ENCODE results near the gene TMEM203. TPM values are rescaled to one million over a fixed set of nuclear protein-coding genes. Genes with fewer than 3 reads are reported as not detected.

TMEM203 gene
- total RNA-seq, 1 donor: 40.2 TPM

- TF ChIP-seq, protein P1, sequence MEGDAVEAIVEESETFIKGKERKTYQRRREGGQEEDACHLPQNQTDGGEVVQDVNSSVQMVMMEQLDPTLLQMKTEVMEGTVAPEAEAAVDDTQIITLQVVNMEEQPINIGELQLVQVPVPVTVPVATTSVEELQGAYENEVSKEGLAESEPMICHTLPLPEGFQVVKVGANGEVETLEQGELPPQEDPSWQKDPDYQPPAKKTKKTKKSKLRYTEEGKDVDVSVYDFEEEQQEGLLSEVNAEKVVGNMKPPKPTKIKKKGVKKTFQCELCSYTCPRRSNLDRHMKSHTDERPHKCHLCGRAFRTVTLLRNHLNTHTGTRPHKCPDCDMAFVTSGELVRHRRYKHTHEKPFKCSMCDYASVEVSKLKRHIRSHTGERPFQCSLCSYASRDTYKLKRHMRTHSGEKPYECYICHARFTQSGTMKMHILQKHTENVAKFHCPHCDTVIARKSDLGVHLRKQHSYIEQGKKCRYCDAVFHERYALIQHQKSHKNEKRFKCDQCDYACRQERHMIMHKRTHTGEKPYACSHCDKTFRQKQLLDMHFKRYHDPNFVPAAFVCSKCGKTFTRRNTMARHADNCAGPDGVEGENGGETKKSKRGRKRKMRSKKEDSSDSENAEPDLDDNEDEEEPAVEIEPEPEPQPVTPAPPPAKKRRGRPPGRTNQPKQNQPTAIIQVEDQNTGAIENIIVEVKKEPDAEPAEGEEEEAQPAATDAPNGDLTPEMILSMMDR (IDR thresholded peaks at IDR 0.05; ENCODE audit: insufficient read depth, low read depth, low read length): peak; percentile 88
- DNase-seq (ENCODE audit: low read depth): peak; percentile 70
- H3K4me3 ChIP-seq (ENCODE audit: low read depth, low read length): no peak within 1 kb of the TSS
Observed at GRCh38 chr9:137227054-137227852, 21.8 kb upstream of the TMEM203 start, which contains the start of gene RNF224. Gene RNF224 (plus strand): TSS chr9:137227502. CDS start chr9:137228336, 834 bp downstream.

- no peak for DNase-seq (ENCODE audit: low read depth)
- TF ChIP-seq, protein P1 (IDR thresholded peaks at IDR 0.05; ENCODE audit: insufficient read depth, low read depth, low read length): no peak
- no peak overlapping the region for H3K4me3 ChIP-seq (ENCODE audit: low read depth, low read length)
Observed at GRCh38 chr9:137226338-137227053, 21.0 kb upstream of the TMEM203 start.

DNA sequence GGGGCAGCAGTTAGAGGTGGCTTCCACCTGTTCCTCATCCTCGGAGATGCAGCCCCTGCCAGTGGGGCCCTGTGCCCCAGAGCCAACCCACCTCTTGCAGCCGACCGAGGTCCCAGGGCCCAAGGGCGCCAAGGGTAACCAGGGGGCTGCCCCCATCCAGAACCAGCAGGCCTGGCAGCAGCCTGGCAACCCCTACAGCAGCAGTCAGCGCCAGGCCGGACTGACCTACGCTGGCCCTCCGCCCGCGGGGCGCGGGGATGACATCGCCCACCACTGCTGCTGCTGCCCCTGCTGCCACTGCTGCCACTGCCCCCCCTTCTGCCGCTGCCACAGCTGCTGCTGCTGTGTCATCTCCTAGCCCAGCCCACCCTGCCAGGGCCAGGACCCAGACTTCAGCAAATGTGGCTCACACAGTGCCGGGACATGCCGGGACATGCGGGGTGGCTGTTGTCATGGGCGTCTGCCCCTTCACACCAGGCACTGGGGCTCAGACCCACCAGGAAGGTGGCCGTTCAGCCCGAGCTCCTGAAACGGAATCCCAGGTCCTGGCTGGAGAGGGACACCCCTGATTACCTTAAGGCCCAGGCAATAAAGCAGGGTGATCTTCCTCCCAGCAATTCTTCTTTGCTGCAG, 20.4 kb upstream of the TMEM203 start:
- H3K4me3 ChIP-seq (ENCODE audit: low read depth, low read length): no peak overlapping the region
- TF ChIP-seq, protein P1 (IDR thresholded peaks at IDR 0.05; ENCODE audit: insufficient read depth, low read depth, low read length): no peak
- DNase-seq (ENCODE audit: low read depth): no peak

DNA sequence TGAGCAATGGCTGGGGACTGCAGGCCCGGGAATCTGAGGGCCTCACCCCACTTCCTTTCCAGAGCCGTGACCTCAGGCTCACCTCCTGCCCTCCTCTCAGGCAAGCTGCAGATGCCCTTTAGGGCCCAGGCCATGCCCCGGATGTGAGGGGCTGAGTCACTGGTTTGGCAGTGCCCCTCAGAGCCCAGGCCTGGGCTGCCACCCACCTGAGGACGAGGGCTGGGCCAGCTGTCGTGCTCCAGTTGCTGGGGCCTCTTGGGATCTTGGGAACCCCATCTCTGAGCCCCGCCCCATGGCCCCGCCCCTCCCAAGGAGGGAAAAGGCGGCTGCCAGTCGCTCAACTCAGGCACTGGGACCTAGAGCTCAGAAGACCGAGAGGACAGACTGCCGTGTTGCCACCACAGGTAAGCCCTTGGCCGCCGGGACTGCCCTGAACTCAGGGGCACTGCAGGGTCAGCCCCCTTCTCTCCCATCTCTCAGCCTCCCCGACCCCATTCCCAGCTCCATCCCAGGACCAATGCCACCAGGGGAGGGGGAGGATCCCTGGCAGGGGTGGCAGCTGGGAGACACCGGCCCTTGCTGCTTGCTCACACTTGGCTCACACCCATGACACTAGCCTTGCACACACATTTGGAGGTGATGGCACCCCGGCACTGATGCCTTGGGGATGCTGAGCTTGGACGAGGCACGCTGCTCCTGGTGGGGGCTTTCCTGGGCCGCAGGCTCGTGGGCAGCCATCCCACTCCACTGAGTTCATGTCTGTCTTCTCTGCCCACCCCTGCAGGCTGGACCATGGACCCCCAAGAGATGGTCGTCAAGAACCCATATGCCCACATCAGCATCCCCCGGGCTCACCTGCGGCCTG, 19.6 kb upstream of the TMEM203 start, which contains the start of gene CYSRT1:
Gene CYSRT1 (plus strand): TSS at position 345 of the 865 bp plus-strand sequence. CDS start 448 bp downstream, at position 793.
- no peak for DNase-seq (ENCODE audit: low read depth)
- TF ChIP-seq, protein P1 (IDR thresholded peaks at IDR 0.05; ENCODE audit: insufficient read depth, low read depth, low read length): no peak
- H3K4me3 ChIP-seq (ENCODE audit: low read depth, low read length): peak within 1 kb of the TSS; percentile 88

DNA sequence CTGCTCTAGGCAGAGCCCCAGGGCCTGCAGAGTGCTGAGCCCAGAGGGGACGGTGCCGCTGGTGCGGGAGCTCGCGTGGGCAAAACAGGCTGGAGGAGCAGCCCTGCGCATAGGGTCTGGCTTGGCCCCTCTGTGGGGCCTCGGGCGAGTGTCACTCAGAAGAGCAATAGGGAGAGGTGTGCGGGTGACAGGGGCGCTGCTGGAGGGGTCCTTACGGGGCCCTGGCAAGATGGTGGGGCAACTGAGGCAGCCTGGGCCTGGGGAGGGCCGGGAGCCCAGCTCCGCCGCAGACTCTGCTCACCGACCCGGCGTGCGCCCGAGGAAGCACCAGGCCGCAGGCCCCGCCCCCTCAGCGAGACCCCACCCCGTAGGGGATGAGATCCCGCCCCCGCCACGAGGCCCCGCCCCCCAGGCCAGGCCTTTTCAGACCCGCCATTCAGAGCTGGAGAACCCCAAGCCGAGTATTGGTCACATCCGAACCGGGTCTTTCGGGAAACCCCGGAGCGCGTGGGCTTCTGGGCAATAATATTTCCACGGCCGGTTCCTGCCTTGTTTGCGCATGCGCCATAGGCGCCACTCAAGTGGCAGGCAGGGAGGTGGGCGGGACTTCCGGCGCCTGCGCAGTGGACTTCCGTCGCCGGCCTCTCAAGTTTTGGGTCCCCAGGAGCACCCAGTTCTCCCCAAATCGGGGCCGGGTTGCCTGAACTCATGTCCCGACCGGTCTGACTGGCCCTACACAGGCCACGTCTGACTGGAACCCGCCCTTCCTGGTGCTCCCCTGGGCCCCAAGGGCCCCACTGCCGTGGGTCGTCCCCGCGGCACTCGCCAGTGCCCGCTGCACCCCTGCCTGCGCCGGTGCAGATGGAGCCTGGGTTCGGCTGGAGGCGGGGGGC, 17.9 kb upstream of the TMEM203 start:
- peak overlapping the region; percentile 88 for H3K4me3 ChIP-seq (ENCODE audit: low read depth, low read length)
- DNase-seq (ENCODE audit: low read depth): peak; percentile 98
- TF ChIP-seq, protein P1 (IDR thresholded peaks at IDR 0.05; ENCODE audit: insufficient read depth, low read depth, low read length): no peak
